Lung (tissue), 12 donors: ENCODE data around the gene HOXD9. TPM values are rescaled to one million over a fixed set of nuclear protein-coding genes. Genes with fewer than 3 reads are reported as not detected.

Source experiments
- ATAC-seq: fragments of 200-7000 bp; cut with Tn5 transposase; one replicate; pipeline ENCODE4 v1.9.1; 2020; ENCODE audit warnings: moderate number of reproducible peaks; ENCODE audit not compliant: insufficient read depth, low FRiP score
- DNase-seq, 3 donors: peaks; one replicate each; pipeline ENCODE4 v3.0.0-alpha.2; 2013 to 2017
- H3K27ac ChIP-seq, 2 donors: one replicate each; pipeline ENCODE4 v1.5.1; 2013; ENCODE audit warnings: mild to moderate bottlenecking in 2 of 2, moderate library complexity in 2 of 2, control low read depth in 1 of 2, inconsistent platforms in 1 of 2, low read depth in 1 of 2, low read length in 1 of 2
- H3K27me3 ChIP-seq, 3 donors: one replicate each; pipeline ENCODE4 v1.5.1; 2013; ENCODE audit warnings: low read length in 2 of 3; ENCODE audit not compliant: control insufficient read depth in 3 of 3, insufficient read depth in 3 of 3
- H3K36me3 ChIP-seq, 4 donors: one replicate each; pipeline ENCODE4 v1.5.1; 2013; ENCODE audit warnings: low read length in 4 of 4, mild to moderate bottlenecking in 1 of 4, moderate library complexity in 1 of 4; ENCODE audit not compliant: control insufficient read depth in 4 of 4, insufficient read depth in 4 of 4
- H3K4me1 ChIP-seq, 5 donors: one replicate each; pipeline ENCODE4 v1.5.1; 2013; ENCODE audit warnings: low read length in 5 of 5, mild to moderate bottlenecking in 2 of 5, moderate library complexity in 1 of 5; ENCODE audit not compliant: control insufficient read depth in 5 of 5, insufficient read depth in 5 of 5
- H3K4me3 ChIP-seq: one replicate; pipeline ENCODE4 v1.5.1; 2013; ENCODE audit warnings: mild to moderate bottlenecking, control low read depth, moderate library complexity
- H3K9ac ChIP-seq, 2 donors: one replicate each; pipeline ENCODE4 v1.5.1; 2013; ENCODE audit warnings: low read length in 2 of 2, control low read depth in 1 of 2; ENCODE audit not compliant: insufficient read depth in 1 of 2
- H3K9me3 ChIP-seq, 4 donors: one replicate each; pipeline ENCODE4 v1.5.1; 2013; ENCODE audit warnings: low read length in 3 of 4, mild to moderate bottlenecking in 1 of 4, moderate library complexity in 1 of 4; ENCODE audit not compliant: control insufficient read depth in 4 of 4, insufficient read depth in 3 of 4
- CTCF ChIP-seq: IDR thresholded peaks from 2 replicates; pipeline ENCODE4 v1.5.1; 2012; ENCODE audit warnings: mild to moderate bottlenecking; ENCODE audit errors: control extremely low read depth, extremely low read depth
- WGBS, 2 donors: extraction: QIAGEN DNeasy Blood & Tissue Kit; methylation state at CpG; one replicate each; pipeline ENCODE4 v1.1.7; 2013; 5-methylcytosine and 5-hydroxymethylcytosine counted together
- polyA plus RNA-seq, 2 donors: library from polyadenylated mRNA; stranded (reverse); fragments of 200-250 nt; gene quantifications; one replicate each; pipeline ENCODE4 v1.2.1, GENCODE V29; 2013
- total RNA-seq, 2 donors: library from RNA; depleted of rRNA in 1 of 2; stranded (reverse); fragments of >200 nt in 1 of 2; gene quantifications; one replicate each; pipeline ENCODE4 v1.2.1, GENCODE V29; 2014 to 2021
- donor health status: control.
- donor health status: control.
- donor health status: Bipolar disorder and iron deficiency.
- donor health status: healthy.
- donor health status: DM: yes; HTN: yes; CAD: no.

The HOXD9 gene
- total and polyA plus RNA-seq, 4 donors, result 0.29 to 0.80 (median 0.51) TPM

- H3K4me1 ChIP-seq, result peaks cover 0 to 12% (median under 1%) of the 10 kb centered on the region in 5 donors
- H3K36me3 ChIP-seq, result no peaks in the 10 kb centered on the region
- 8 to 11% methylated on average over 15 of the region's 15 CpGs for WGBS, 2 donors
- DNase-seq, result peak in 1 of 3 donors; percentile 52
- H3K9ac ChIP-seq, result no peak overlapping the region
- peaks cover 0 to 16% (median 0%) of the 10 kb centered on the region in 4 donors for H3K9me3 ChIP-seq
- no peak overlapping the region for H3K4me3 ChIP-seq
- ATAC-seq, result no peak
- no peak for TF ChIP-seq CTCF
- H3K27me3 ChIP-seq, result peaks cover 15 to 94% (median 92%) of the 10 kb centered on the region in 3 donors
- H3K27ac ChIP-seq, result no peak overlapping the region
Observed at GRCh38 chr2:176075481-176075880, 47.0 kb upstream of the HOXD9 start.

- Histone ChIP-seq H3K9ac (no peak overlapping the region), H3K27ac (no peak overlapping the region), H3K4me1 (peaks cover 0 to 13% (median 4%) of the 10 kb centered on the region in 5 donors), H3K9me3 (peaks cover 0 to 21% (median 0%) of the 10 kb centered on the region in 4 donors), H3K27me3 (peaks cover 13 to 94% (median 92%) of the 10 kb centered on the region in 3 donors), H3K4me3 (no peak overlapping the region), H3K36me3 (no peaks in the 10 kb centered on the region)
- no peak for ATAC-seq
- WGBS, 2 donors, result 17 to 21% methylated on average over 7 of the region's 7 CpGs
- TF ChIP-seq CTCF, result no peak
- peak in 1 of 3 donors; percentile 39 for DNase-seq
Observed at GRCh38 chr2:176076063-176076462, 46.5 kb upstream of the HOXD9 start.

GRCh38 chr2:176076796-176077195 is 45.7 kb upstream of the HOXD9 start:
- ATAC-seq (no peak), DNase-seq (peak in 1 of 3 donors; percentile 55)
- WGBS, 2 donors, result 17 to 31% methylated on average over 2 of the region's 2 CpGs
- Histone ChIP-seq H3K9ac (no peak overlapping the region), H3K4me3 (no peak overlapping the region), H3K9me3 (peaks cover 0 to 17% (median 0%) of the 10 kb centered on the region in 4 donors), H3K27ac (no peak overlapping the region), H3K36me3 (no peaks in the 10 kb centered on the region), H3K27me3 (peaks cover 16 to 94% (median 93%) of the 10 kb centered on the region in 3 donors), H3K4me1 (peaks cover 0 to 12% (median 4%) of the 10 kb centered on the region in 5 donors)
- no peak for TF ChIP-seq CTCF
